Measurements from ENCODE around the gene ARSA.
"Not testable (repeated sequence)": the region's sequence is repeated elsewhere in the genome, so short reads cannot be mapped to it uniquely, and the experiment has no call there.

The ARSA gene

DNA sequence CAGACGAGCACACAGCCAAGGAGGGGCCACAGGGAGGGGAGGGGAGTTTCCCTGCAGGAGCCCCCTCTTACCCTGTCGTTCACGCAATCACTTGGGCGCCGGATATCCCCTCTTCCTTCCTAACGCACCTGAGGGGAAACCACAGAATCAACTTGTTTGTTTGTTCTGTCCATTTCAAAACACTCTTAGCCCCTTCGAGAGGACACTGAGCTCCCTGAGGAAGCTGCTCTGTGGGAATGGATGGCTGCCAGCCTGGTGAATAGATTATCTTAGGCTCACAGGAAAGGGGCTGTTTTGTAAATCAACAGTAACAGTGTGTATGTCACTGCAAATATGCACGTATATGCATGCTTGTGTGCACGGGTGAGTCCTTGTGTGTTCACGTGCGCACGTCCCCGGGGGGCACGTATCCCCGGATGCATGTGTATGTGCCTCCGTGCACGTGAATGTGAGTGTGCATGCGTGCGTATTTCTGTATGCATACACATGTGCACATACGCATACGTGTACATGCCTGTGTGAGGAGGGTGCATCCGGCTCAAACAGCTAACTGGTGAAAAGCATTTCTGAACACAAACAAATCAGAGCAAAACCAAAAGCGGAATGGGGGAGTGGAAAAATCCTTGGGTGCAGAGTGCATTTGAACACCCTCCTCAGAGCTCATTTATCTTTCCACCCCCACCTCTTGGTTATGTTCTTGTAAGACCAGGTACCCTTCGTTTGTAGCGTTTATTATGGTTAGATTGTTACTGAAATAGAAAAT, 7.2 kb downstream of the ARSA start:
- peak; percentile 16 for DNase-seq

DNA sequence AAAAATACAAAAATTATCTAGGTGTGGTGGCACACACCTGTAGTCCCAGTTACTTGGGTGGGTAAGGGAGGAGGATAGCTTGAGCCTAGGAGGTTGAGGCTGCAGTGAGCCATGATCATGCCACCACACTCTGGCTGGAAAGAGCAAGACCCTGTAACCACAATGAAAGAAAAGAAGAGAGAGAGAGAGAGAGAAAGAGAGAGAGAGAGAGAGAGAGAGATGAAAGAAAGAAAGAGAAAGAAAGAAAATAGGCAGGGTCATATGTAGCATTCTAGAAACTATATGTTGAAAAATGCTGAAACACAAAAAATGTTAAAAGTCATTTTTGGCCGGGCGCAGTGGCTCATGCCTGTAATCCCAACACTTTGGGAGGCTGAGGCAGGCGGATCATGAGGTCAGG, 13.7 kb downstream of the ARSA start:
- DNase-seq, result not testable (repeated sequence)

DNA sequence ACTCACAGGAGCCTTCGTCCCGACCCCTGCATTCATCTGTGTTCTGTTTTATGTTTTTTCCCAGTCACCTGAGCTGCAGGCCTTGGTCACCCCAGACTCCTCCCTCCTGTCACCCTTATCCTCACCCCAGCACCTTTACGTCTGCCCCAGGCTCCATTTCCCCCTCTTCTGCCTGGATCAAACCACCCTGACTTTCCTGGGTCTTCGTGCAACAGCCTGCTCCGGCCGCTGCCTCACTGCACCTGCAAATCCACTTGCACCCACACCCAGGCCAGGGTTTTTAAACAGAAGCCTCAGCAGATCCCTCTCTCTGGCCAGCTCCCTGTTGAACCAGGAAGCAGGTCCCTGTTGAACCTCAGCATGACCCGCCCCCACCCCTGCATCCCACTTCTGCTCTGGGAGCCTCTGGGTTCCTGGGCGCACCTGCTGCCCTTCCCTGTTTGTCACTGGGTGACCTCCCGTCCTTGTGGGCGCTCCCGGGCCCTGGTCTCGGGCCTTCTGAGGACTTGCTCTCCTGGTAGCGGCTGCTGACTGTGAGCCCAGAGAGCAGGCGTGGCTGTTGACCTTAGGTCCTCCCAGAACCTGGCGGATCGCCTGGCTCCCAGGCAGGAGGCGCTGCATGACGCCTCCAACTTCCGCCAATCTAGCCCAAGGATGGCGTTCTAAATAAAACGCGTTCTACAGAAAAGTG, 14.5 kb downstream of the ARSA start:
- no peak for DNase-seq

DNA sequence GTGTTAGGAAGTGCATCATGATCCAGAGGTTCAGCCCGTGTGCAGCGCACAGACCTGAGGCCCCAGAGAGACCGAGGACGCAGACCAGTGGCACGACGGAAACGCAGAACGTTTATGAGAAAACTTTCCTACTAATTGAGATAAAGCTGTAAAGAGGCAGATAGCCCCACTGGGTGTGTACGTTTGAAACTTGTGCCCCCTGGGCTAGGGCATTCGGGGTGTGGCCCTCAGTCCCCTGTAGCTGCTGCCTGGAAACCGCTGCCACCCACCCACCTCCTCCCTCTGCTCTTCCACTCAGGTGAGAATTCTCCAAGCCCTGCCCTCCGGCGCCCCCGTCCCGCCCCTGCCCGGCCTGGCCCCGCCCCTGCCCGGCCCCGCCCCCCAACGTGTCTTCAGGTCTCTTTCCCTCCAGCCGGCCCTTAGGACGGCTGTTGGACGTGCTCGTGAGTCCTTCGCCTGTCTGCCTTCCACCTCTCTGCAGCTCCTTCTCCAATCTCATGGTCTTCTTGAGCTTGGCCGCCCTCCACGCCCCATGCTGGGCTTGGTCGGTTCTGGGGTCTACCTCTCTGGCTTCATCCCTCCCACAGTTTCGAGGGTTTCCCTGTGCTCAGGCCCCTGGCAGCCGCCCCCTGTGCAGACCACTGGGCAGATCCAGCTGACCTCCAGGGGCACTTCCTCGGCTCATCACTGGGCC, 15.3 kb downstream of the ARSA start:
- no peak for DNase-seq

DNA sequence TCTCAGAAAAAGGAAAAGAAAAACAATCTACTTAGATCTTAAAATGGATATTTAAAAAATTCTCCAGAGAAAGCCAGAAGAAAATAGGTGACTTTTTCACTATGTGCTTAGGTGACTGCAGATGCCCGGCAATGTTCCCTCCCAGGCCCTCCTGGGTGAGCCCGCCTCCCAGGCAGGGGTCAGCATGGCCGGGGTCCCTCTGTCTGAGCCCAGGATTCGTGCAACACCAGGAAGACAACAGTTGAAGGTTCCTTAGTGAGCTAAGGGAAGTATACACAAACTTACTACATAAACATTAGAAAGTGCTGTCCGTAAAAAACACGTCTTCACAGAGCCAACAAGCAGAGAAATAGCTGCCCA, 15.8 kb downstream of the ARSA start:
- no peak for DNase-seq

DNA sequence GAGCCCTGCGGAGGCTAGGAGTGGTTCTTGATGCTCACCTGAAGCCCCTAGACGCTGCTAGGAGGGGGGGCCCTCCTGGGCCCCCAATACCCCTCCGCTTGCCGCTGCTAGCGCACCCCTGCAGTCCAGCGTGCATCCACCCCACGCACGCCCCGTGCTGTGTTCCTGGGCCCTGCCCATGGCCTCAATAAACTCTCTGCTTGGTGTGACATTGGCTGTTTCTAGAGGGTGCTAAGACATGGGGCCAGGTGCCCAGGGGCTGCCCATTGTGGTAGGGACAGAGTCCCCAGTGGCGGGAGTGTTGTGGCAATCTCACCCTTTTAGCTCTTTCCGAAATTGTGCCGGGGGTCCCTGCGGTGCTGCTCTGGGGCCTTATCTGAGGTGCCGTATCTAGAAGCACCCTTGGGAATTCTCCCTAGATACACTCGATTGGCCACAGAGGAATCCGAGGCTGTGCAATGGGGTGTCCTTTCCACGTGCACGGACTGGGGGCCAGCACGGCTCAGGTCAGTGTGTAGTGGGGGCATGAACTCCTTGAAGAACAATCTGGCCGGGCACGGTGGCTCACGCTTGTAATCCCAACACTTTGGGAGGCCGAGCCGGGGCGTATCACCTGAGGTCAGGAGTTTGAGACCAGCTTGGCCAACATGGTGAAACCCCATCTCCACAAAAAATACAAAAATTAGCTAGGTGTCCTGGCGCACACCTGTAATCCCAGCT, 16.5 kb downstream of the ARSA start:
- DNase-seq, result no peak

DNA sequence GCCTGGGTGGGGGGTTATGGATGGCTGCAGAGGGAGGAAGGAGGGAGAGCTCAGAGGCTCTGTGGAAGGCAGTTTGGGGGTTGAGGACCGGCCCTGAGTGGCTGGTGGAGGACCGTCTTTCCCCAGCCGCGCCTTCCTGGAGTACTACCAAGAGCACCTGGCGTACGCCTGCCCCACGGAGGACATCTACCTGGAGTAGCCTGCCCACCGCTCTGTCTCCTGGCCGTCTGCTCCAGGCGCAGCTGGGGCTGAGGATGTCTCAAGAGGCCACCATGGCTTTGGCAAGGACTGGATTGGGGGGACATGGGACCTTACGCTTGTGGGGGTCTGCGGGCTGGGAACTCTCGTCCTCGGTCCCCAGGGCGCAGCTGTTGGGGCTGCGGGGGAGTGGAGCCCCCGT, 17.4 kb downstream of the ARSA start:
- no peak for DNase-seq

DNA sequence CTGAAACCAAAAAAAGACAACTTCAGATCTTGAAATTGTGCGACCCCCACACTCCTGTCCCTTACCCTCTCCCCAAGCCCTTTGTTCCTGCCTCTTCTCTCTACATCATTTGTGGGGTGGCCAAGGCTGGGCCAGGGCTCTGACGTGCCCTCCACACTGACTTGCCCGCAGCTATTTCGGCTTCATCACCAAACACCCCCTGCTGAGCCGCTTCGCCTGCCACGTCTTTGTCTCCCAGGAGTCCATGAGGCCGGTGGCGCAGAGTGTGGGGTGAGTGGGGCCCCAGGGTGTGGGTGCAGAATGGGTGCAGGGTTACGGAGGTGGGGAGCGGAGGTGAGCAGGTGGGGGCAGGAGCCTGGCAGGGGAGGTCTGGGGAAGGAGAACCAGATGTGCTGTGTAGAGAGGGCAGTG, 17.9 kb downstream of the ARSA start:
- DNase-seq, result no peak

DNA sequence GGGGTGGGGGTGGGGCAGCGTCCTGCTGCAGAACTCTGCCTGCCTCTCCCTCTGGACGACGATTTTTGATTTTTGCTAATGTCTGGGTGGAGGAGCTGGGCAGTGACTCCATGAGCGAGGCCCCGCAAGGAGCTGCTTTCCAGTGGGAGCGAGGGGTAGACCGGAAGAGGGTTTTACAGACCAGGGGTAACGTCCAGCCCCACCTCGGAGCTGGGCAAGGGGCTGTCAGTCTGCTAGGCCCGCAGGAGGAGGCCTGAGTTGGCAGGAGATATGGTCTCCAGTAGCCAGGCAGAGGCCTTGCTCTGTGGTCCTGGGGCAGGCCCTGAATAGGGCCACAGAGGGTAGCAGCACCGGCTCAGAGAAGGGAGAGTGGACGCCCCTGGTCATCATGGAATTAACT, 18.4 kb downstream of the ARSA start:
- no peak for DNase-seq

DNA sequence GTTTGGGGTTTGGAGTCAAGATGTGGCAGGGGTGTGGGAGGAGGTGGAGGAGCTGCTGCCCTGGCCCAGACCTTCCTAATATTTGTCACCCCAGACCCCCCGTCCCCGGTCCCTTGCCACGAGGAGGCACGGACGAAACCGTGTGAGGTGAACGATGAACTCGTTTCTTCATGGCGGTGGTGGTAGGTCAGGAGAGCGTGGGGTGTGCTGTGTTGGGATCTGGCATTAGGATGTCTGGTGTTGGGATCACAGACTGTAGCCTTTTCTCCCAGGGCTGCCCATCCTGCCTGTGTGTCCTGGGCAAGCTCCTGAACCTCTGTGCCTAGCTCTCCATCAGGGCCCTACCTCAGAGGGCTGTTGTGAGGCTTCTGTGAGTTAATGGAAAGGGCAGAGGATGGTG, 19.0 kb downstream of the ARSA start:
- no peak for DNase-seq

DNA sequence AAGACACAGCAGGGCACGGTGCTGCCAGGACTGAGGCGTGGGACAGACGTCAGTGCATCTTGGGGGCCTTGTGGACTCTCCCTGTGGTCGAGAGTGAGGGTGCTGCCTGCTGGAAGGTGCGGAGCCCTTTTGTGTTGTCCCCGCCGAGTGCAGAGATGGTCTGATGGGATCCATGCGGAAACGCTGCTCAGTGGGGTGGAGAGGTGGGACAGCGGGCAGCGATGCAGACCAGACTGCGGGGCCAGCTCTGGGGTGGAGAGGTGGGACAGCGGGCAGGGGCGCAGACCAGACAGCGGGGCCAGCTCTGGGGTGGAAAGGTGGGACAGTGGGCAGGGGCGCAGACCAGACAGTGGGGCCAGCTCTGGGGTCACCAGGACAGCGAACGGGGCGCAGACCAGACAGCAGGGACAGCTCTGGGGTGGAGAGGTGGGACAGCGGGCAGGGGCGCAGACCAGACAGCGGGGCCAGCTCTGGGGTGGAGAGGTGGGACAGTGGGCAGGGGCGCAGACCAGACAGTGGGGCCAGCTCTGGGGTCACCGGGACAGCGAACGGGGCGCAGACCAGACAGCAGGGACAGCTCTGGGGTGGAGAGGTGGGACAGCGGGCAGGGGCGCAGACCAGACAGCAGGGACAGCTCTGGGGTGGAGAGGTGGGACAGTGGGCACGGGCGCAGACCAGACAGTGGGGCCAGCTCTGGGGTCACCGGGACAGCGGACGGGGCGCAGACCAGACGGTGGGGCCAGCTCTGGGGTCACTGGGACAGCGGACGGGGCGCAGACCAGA, 19.7 kb downstream of the ARSA start:
- not testable (repeated sequence) for DNase-seq

DNA sequence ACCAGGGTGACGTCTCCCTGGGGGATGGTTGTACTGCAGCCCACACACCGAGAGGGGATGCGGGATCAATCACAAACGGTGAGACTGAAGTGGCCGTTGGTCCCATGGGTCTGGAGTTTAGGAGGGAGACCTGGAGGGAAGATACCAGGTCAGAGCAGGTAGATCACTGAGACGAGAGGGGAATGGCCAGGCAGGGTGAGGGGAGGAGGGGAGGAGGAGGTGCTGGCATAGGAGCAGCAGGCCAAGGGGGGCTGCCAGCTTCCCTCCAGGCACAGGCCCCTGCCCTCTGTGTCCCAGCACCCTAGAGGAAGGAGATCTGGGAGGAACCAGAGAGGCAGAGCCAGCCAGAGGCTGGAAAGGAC, 20.3 kb downstream of the ARSA start:
- no peak for DNase-seq

DNA sequence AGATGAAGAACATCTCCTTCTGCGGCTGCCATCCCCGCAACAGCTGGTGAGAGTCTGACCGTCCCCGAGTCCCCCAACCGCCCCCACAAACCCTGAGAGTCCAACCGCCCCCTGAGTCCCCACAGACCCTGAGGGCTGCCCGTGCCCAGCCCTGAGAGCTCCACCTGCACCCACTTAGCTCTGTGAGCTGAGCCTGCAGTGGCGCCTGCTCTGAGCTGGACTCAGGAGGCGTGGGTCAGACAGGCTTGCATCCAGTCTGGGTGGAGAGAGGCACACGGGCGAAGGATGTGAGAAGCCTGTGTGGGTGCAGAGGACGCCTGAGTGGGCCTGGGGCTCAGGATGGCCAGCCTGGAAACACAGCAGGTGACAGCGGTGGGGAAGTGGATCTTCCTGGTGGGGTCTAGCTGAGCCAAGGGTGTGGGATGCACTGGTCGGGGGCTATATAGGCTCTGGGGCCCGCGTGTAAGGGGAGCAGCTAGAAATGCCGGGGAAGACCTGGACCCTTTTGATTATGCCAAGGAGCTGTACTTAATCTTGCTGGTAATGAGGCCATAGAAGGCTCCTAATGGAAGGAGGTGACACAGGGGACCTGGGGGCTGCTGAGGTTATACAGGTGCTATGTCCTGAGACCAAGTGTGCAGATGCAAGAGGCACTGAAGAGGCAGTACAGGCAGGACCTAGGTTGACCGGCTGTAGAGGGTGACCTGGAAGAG, 20.9 kb downstream of the ARSA start:
- no peak for DNase-seq

DNA sequence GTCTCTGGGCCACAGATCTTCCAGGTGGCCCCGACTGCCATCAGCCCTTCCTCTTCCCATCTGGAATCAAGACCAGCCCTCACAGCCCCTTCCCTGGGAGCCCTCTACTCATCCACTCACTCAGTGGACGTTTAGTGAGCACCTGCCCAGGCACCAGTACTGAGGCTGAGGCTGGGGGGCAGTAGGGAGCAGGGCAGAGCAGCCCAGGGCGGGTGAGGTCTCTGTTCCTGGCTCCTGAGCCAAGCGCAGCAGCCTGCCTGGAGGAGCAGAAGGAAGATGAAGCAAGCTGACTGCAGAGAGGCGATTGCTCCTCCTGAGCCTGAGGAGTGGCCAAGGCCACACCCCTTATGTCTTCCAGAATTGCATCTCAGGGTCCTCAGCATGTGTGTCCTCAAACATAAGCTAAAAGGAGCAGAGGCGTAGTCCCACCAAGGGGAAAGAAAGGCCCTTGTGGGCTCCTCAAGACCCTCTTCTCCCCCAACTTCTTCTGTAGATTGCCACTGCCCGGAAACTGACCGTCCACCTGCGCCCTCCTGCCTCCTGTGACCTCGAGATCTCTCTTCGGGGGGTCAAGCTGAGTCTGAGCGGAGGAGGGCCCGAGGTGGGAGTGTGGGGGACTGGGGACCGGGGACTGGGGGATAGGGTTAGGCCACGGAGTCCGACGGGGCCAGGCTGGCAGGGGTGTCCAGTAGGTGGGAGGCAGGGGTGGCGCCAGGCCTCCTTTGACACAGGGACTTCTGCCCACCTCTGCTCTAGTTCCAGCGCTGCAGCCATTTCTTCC, 21.6 kb downstream of the ARSA start:
- DNase-seq, result no peak

DNA sequence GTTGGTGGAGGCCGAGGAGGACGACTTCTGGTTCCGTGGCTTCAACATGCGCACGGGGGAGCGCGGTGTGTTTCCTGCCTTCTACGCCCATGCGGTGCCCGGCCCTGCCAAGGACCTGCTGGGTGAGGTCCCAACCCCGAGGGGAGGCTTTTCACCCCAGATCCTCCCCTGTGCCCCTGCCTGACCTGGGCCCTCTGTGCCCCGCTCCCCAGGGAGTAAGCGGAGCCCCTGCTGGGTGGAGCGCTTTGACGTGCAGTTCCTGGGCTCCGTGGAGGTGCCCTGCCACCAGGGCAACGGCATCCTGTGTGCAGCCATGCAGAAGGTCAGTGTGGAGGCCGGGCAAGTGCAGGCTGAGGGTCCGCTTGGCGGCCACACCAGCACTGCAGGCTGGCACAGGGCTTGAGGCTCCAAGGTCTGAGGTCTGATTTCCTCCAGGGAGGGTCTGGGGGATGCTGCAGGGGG, 22.3 kb downstream of the ARSA start:
- DNase-seq, result no peak

DNA sequence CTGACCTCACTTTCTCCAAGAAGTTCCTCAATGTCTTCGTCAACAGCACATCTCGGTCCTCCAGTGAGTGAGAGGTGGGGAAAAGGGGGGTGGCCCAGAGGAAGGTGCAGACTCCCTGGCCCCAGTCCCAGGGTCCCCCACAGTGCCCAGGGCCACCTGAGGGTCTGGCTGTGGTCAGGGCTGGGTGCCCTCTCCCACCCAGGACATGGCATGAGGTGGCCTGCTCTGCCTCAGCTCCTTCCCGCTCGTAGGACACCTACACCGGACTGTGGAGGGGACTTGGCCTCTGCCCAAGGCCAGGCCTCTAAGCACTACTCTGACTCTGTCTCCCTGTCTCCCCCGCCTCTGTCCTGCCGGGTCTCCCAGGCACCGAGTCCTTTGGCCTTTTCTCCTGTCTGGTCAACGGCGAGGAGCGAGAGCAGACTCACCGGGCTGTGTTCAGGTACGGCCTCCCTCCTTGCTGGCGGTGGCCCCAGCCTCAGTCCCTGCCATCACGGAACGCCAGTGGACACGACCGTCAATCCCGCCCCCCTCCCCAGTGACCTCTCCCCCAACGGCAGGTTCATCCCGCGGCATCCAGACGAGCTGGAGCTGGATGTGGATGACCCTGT, 22.8 kb downstream of the ARSA start:
- no peak for DNase-seq

DNA sequence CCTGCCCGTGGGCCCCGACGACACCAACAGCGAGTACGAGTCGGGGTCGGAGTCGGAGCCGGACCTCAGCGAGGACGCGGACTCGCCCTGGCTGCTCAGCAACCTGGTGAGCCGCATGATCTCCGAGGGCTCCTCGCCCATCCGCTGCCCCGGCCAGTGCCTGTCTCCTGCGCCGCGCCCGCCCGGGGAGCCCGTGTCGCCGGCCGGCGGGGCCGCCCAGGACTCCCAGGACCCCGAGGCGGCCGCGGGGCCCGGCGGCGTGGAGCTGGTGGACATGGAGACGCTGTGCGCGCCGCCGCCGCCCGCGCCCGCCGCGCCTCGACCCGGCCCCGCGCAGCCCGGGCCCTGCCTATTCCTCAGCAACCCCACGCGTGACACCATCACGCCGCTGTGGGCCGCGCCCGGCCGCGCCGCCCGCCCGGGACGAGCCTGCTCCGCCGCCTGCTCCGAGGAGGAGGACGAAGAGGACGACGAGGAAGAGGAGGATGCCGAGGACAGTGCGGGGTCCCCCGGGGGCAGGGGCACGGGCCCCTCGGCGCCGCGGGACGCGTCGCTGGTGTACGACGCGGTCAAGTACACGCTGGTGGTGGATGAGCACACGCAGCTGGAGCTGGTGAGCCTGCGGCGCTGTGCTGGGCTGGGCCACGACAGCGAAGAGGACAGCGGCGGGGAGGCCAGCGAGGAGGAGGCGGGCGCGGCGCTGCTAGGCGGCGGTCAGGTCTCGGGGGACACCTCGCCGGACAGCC, 23.5 kb downstream of the ARSA start:
- no peak for DNase-seq

DNA sequence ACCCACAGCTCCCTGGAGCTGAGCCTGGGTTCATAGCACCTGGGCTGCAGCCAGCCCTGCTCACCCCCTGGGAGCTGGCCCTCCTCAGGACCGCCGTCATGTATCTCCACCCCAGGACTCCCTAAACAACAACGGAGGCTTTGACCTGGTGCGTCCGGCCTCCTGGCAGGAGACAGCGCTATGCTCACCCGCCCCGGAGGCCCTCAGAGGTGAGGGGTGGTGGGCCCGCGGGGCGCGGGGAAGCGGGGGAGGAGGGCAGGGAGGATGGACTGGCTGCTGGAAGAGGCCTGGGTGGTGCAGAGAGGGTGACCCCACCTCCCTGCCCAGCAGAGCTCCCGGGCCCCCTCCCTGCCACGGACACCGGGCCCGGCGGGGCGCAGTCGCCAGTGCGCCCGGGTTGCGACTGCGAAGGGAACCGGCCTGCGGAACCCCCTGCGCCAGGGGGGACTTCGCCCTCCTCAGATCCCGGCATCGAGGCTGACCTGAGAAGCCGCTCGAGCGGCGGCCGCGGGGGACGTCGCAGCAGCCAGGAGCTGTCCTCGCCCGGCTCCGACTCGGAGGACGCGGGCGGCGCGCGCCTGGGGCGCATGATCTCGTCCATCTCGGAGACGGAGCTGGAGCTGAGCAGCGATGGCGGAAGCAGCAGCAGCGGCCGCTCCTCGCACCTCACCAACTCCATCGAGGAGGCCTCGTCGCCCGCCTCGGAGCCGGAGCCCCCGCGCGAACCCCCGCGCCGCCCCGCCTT, 24.3 kb downstream of the ARSA start:
- DNase-seq, result no peak

DNA sequence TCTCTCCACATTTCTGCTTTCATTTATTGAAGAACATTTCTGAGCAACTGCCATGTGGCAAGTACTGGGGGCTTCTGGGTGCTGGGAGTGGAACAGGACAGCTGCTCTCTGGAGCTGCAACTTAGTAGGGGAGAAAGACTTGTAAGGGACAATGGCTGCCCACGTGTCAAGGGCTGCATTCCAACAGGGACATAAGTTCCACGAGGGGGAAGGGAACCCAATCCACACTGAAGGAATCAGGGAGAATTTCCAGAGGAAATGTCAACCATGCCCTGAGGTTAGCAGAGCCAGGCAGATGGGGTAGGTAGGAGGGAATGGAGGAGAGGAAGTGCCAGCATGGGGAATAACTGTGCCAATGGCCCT, 25.6 kb downstream of the ARSA start:
- DNase-seq, result no peak

All from NCI-H524 treated with DMSO at 0.1 percent for 48 hours (cell line).